HepG2 (cell line): ENCODE data around the gene C12orf43. TPM values are rescaled to one million over a fixed set of nuclear protein-coding genes. Genes with fewer than 3 reads are reported as not detected.

Source experiments
- AGO2 ChIP-seq: fragments of 200-400 bp; formaldehyde crosslinking; optimal IDR thresholded peaks from 2 replicates; pipeline ENCODE3; 2017; ENCODE audit warnings: mild to moderate bottlenecking, low read depth, low read length, moderate library complexity
- FOXA1 ChIP-seq, 2 experiments: fragments of 450-650 bp in 1 of 2; sonication (generic) in 1 of 2; formaldehyde crosslinking in 1 of 2; IDR thresholded peaks; 2 replicates each; pipeline versions ENCODE4 v1.4.0 to v1.6.1; 2016 to 2020; ENCODE audit warnings: missing genetic modification reagents in 1 of 2
- NFE2 ChIP-seq: sonication (generic); formaldehyde crosslinking; IDR thresholded peaks from 2 replicates; pipeline ENCODE4 v1.4.0; 2020; ENCODE audit warnings: missing genetic modification reagents
- REXO4 ChIP-seq: sonication (generic); formaldehyde crosslinking; IDR thresholded peaks from 2 replicates; pipeline ENCODE4 v1.8.0; 2022; ENCODE audit warnings: missing genetic modification reagents, mild to moderate bottlenecking, borderline replicate concordance
- SIN3A ChIP-seq: IDR thresholded peaks from 2 replicates; pipeline ENCODE4 v1.6.1; 2011; ENCODE audit warnings: low read depth, mild to moderate bottlenecking, control low read depth, low read length, borderline replicate concordance
- ZBTB20 ChIP-seq: sonication (generic); formaldehyde crosslinking; IDR thresholded peaks from 2 replicates; pipeline ENCODE4 v1.8.1; 2023; ENCODE audit warnings: missing genetic modification reagents, low read depth, mild to moderate bottlenecking, borderline replicate concordance
- ZFP36L2 ChIP-seq: sonication (generic); formaldehyde crosslinking; IDR thresholded peaks from 2 replicates; pipeline ENCODE4 v1.4.0; 2020; ENCODE audit warnings: missing genetic modification reagents
- ZKSCAN8 ChIP-seq: IDR thresholded peaks from 2 replicates; pipeline ENCODE4 v1.6.1; 2016; ENCODE audit warnings: borderline replicate concordance, missing genetic modification reagents, missing compliant biosample characterization
- ZMYM4 ChIP-seq: sonication (generic); formaldehyde crosslinking; IDR thresholded peaks from 2 replicates; pipeline ENCODE4 v1.8.1; 2023; ENCODE audit warnings: mild to moderate bottlenecking, missing genetic modification reagents
- ZNF33B ChIP-seq: sonication (generic); formaldehyde crosslinking; IDR thresholded peaks from 2 replicates; pipeline ENCODE4 v1.5.1; 2020; ENCODE audit warnings: mild to moderate bottlenecking, missing genetic modification reagents
- ZNF703 ChIP-seq: sonication (generic); formaldehyde crosslinking; IDR thresholded peaks from 2 replicates; pipeline ENCODE4 v1.5.1; 2020; ENCODE audit warnings: missing genetic modification reagents, mild to moderate bottlenecking, moderate library complexity, borderline replicate concordance
- polyA plus RNA-seq, 8 experiments: library from polyadenylated mRNA; depleted of rRNA in 3 of 8; stranded (reverse) in 7 of 8; unstranded in 1 of 8; fragments of >200 nt; fragmentation: Illumina TruSeq in 4 of 8; extraction: Trizol in 4 of 8; gene quantifications; 2 replicates each; pipeline versions ENCODE4 v1.2.1 to v1.2.3, GENCODE V29; 2011 to 2016; ENCODE audit warnings: low read depth in 4 of 8, missing spikeins in 1 of 8, mixed read lengths in 1 of 8; ENCODE audit not compliant: insufficient read depth in 1 of 8
- total RNA-seq, 5 experiments: library from RNA; depleted of rRNA; stranded (reverse); fragments of >200 nt; fragmentation: Illumina TruSeq; extraction: Trizol; gene quantifications; 2 replicates each; pipeline ENCODE4 v1.2.3, GENCODE V29; 2016; ENCODE audit warnings: low read depth in 1 of 5
- TF ChIP-seq, protein P1 (sequence below): sonication (generic); formaldehyde crosslinking; IDR thresholded peaks from 2 replicates; pipeline ENCODE4 v1.8.0; 2022; ENCODE audit warnings: mild to moderate bottlenecking, missing genetic modification reagents, moderate library complexity
- TF ChIP-seq, protein P2 (sequence below): sonication (generic); formaldehyde crosslinking; IDR thresholded peaks from 2 replicates; pipeline ENCODE4 v1.5.0; 2020; ENCODE audit warnings: mild to moderate bottlenecking, missing genetic modification reagents
- TF ChIP-seq, protein P3 (sequence below): sonication (generic); formaldehyde crosslinking; IDR thresholded peaks from 2 replicates; pipeline ENCODE4 v1.5.0; 2020; ENCODE audit warnings: mild to moderate bottlenecking, missing genetic modification reagents
- TF ChIP-seq, protein P4 (sequence below): IDR thresholded peaks from 2 replicates; pipeline ENCODE4 v1.6.1; 2012; ENCODE audit warnings: low read length, improper control_type of control experiment
- TF ChIP-seq, protein P5 (sequence below): IDR thresholded peaks from 2 replicates; pipeline ENCODE4 v1.6.1; 2016; ENCODE audit warnings: missing compliant biosample characterization, missing genetic modification reagents, borderline replicate concordance
- TF ChIP-seq, protein P6 (sequence below): IDR thresholded peaks from 2 replicates; pipeline ENCODE4 v1.6.1; 2016; ENCODE audit warnings: low read depth, borderline replicate concordance

The C12orf43 gene
- total and polyA plus RNA-seq, 2 of the 13 experiments (the other 11 are each of a cell fraction or from before 2014, with no cell fraction given): 7.9 to 11.1 TPM

DNA sequence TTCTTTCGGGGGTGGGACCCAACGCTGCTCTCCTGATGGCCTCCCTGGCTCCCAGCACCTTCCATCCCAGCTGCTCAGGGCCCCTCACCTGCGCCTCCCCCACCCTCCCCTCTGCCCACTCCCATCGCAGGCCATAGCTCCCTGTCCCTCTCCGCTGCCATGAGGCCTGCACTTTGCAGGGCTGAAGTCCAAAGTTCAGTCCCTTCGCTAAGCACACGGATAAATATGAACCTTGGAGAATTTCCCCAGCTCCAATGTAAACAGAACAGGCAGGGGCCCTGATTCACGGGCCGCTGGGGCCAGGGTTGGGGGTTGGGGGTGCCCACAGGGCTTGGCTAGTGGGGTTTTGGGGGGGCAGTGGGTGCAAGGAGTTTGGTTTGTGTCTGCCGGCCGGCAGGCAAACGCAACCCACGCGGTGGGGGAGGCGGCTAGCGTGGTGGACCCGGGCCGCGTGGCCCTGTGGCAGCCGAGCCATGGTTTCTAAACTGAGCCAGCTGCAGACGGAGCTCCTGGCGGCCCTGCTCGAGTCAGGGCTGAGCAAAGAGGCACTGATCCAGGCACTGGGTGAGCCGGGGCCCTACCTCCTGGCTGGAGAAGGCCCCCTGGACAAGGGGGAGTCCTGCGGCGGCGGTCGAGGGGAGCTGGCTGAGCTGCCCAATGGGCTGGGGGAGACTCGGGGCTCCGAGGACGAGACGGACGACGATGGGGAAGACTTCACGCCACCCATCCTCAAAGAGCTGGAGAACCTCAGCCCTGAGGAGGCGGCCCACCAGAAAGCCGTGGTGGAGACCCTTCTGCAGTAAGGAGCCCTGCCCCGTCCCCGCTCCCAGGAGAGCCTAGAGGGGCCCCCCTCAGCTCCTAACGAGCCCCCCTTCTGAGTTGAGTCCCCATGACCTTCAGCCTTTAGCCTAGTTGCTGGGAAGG, 37.7 kb downstream of the C12orf43 start, which contains the start of gene HNF1A (continued):
- TF ChIP-seq ZKSCAN8 (CRISPR knock-in tag) (peak; percentile 75; the same call in 1 of the 2 replicates), SIN3A (peak; percentile 84; the same call in 1 of the 2 replicates), NFE2 (CRISPR knock-in tag) (no peak), ZNF33B (CRISPR knock-in tag) (peak; percentile 77; the same call in 1 of the 2 replicates), REXO4 (CRISPR knock-in tag) (no peak), ZNF703 (no peak), ZBTB20 (peak; percentile 83; the same call in 1 of the 2 replicates), FOXA1 (IDR thresholded peaks at IDR 0.05) (peak; percentile 72; the same call in 1 of the 2 replicates), FOXA1 (CRISPR knock-in tag; IDR thresholded peaks at IDR 0.05) (peak; percentile 92), AGO2 (peak; percentile 97), ZMYM4 (CRISPR knock-in tag) (peak; percentile 40; the same call in 1 of the 2 replicates), ZFP36L2 (CRISPR knock-in tag) (no peak)
- TF ChIP-seq, protein P1, sequence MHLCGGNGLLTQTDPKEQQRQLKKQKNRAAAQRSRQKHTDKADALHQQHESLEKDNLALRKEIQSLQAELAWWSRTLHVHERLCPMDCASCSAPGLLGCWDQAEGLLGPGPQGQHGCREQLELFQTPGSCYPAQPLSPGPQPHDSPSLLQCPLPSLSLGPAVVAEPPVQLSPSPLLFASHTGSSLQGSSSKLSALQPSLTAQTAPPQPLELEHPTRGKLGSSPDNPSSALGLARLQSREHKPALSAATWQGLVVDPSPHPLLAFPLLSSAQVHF (CRISPR knock-in tag): no peak
- TF ChIP-seq, protein P2, sequence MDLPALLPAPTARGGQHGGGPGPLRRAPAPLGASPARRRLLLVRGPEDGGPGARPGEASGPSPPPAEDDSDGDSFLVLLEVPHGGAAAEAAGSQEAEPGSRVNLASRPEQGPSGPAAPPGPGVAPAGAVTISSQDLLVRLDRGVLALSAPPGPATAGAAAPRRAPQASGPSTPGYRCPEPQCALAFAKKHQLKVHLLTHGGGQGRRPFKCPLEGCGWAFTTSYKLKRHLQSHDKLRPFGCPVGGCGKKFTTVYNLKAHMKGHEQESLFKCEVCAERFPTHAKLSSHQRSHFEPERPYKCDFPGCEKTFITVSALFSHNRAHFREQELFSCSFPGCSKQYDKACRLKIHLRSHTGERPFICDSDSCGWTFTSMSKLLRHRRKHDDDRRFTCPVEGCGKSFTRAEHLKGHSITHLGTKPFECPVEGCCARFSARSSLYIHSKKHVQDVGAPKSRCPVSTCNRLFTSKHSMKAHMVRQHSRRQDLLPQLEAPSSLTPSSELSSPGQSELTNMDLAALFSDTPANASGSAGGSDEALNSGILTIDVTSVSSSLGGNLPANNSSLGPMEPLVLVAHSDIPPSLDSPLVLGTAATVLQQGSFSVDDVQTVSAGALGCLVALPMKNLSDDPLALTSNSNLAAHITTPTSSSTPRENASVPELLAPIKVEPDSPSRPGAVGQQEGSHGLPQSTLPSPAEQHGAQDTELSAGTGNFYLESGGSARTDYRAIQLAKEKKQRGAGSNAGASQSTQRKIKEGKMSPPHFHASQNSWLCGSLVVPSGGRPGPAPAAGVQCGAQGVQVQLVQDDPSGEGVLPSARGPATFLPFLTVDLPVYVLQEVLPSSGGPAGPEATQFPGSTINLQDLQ: no peak
- TF ChIP-seq, protein P3, sequence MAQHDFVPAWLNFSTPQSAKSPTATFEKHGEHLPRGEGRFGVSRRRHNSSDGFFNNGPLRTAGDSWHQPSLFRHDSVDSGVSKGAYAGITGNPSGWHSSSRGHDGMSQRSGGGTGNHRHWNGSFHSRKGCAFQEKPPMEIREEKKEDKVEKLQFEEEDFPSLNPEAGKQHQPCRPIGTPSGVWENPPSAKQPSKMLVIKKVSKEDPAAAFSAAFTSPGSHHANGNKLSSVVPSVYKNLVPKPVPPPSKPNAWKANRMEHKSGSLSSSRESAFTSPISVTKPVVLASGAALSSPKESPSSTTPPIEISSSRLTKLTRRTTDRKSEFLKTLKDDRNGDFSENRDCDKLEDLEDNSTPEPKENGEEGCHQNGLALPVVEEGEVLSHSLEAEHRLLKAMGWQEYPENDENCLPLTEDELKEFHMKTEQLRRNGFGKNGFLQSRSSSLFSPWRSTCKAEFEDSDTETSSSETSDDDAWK (CRISPR knock-in tag): no peak
- TF ChIP-seq, protein P4, sequence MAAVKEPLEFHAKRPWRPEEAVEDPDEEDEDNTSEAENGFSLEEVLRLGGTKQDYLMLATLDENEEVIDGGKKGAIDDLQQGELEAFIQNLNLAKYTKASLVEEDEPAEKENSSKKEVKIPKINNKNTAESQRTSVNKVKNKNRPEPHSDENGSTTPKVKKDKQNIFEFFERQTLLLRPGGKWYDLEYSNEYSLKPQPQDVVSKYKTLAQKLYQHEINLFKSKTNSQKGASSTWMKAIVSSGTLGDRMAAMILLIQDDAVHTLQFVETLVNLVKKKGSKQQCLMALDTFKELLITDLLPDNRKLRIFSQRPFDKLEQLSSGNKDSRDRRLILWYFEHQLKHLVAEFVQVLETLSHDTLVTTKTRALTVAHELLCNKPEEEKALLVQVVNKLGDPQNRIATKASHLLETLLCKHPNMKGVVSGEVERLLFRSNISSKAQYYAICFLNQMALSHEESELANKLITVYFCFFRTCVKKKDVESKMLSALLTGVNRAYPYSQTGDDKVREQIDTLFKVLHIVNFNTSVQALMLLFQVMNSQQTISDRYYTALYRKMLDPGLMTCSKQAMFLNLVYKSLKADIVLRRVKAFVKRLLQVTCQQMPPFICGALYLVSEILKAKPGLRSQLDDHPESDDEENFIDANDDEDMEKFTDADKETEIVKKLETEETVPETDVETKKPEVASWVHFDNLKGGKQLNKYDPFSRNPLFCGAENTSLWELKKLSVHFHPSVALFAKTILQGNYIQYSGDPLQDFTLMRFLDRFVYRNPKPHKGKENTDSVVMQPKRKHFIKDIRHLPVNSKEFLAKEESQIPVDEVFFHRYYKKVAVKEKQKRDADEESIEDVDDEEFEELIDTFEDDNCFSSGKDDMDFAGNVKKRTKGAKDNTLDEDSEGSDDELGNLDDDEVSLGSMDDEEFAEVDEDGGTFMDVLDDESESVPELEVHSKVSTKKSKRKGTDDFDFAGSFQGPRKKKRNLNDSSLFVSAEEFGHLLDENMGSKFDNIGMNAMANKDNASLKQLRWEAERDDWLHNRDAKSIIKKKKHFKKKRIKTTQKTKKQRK: no peak
- TF ChIP-seq, protein P5, sequence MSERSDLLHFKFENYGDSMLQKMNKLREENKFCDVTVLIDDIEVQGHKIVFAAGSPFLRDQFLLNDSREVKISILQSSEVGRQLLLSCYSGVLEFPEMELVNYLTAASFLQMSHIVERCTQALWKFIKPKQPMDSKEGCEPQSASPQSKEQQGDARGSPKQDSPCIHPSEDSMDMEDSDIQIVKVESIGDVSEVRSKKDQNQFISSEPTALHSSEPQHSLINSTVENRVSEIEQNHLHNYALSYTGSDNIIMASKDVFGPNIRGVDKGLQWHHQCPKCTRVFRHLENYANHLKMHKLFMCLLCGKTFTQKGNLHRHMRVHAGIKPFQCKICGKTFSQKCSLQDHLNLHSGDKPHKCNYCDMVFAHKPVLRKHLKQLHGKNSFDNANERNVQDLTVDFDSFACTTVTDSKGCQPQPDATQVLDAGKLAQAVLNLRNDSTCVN (CRISPR knock-in tag): no peak; the same call in 1 of the 2 replicates
- TF ChIP-seq, protein P6, sequence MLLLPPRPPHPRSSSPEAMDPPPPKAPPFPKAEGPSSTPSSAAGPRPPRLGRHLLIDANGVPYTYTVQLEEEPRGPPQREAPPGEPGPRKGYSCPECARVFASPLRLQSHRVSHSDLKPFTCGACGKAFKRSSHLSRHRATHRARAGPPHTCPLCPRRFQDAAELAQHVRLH: no peak; the same call in 1 of the 2 replicates
